ENCODE measurements around the gene NCKAP5L.
"Not testable (repeated sequence)": the region's sequence is repeated elsewhere in the genome, so short reads cannot be mapped to it uniquely, and the experiment has no call there.

Gene NCKAP5L

GRCh38 chr12:49798248-49798647 is 30.0 kb downstream of the NCKAP5L start:
- DNase-seq, result no peak

- no peak for DNase-seq
These were observed 30.8 kb downstream of the NCKAP5L start for GRCh38 chr12:49797449-49797776.

GRCh38 chr12:49796606-49797448 is 31.4 kb downstream of the NCKAP5L start:
- no peak for DNase-seq

GRCh38 chr12:49796155-49796554 is 32.1 kb downstream of the NCKAP5L start:
- DNase-seq, result no peak

GRCh38 chr12:49795654-49796105 is 32.5 kb downstream of the NCKAP5L start:
- no peak for DNase-seq

- DNase-seq, result no peak
These were observed 33.2 kb downstream of the NCKAP5L start for GRCh38 chr12:49794811-49795653.

- DNase-seq, result no peak
These were observed 34.2 kb downstream of the NCKAP5L start for GRCh38 chr12:49794021-49794420.

- no peak for DNase-seq
These were observed 34.6 kb downstream of the NCKAP5L start for GRCh38 chr12:49793620-49794019.

- no peak for DNase-seq
These were observed 35.1 kb downstream of the NCKAP5L start for GRCh38 chr12:49792976-49793580.

- no peak for DNase-seq
These were observed 35.8 kb downstream of the NCKAP5L start for GRCh38 chr12:49792181-49792970.

GRCh38 chr12:49791700-49792099 is 36.5 kb downstream of the NCKAP5L start:
- no peak for DNase-seq

GRCh38 chr12:49790741-49791555 is 37.3 kb downstream of the NCKAP5L start:
- DNase-seq, result no peak

GRCh38 chr12:49789992-49790391 is 38.2 kb downstream of the NCKAP5L start:
- no peak for DNase-seq

- no peak for DNase-seq
These were observed 40.5 kb downstream of the NCKAP5L start for GRCh38 chr12:49787672-49788071.

GRCh38 chr12:49784756-49785409 is 43.3 kb downstream of the NCKAP5L start:
- no peak for DNase-seq

- no peak for DNase-seq
These were observed 44.1 kb downstream of the NCKAP5L start for GRCh38 chr12:49783917-49784676.

GRCh38 chr12:49780914-49781313 is 47.3 kb downstream of the NCKAP5L start:
- DNase-seq, result not testable (repeated sequence)

GRCh38 chr12:49779581-49779980 is 48.6 kb downstream of the NCKAP5L start:
- DNase-seq, result no peak

- DNase-seq, result no peak
These were observed 50.1 kb downstream of the NCKAP5L start for GRCh38 chr12:49777800-49778748.
